ENCODE data around the gene SUN5.

SUN5 gene

GRCh38 chr20:33034901-33035492 is 30.8 kb upstream of the SUN5 start:
- no peak overlapping the region for H3K4me2 ChIP-seq (ENCODE audit: low read length)
- no peak overlapping the region for H3K27ac ChIP-seq (ENCODE audit: low read depth, low read length)
- H3K27me3 ChIP-seq (ENCODE audit: control insufficient read depth, low read length), result 0 out of 2 replicates have a peak, but pooled peaks cover 2% of the 10 kb centered on the region
- H3K9me3 ChIP-seq (ENCODE audit: control insufficient read depth, insufficient read depth, low read length), result no peaks in the 10 kb centered on the region
- H3K4me1 ChIP-seq (ENCODE audit: control insufficient read depth, low read length), result no peaks in the 10 kb centered on the region
- H3K9me2 ChIP-seq (replicated peaks; ENCODE audit: control insufficient read depth, low read length), result no peaks in the 10 kb centered on the region
- no peaks in the 10 kb centered on the region for H3K79me2 ChIP-seq (ENCODE audit: control insufficient read depth, low read length)
- TF ChIP-seq EZH2phosphoT487 (IDR thresholded peaks at IDR 0.05; ENCODE audit: borderline replicate concordance, low read length) (no peak), CTCF (IDR thresholded peaks at IDR 0.05; ENCODE audit: low read depth, low read length, poor library complexity, severe bottlenecking) (no peak)
- no peaks in the 10 kb centered on the region for H3K36me3 ChIP-seq (ENCODE audit: control insufficient read depth, low read length)
- no peak overlapping the region for H3K4me3 ChIP-seq (ENCODE audit: low read length)
- no peaks in the 10 kb centered on the region for H3F3A ChIP-seq (ENCODE audit: control insufficient read depth, insufficient read depth)
- H4K20me1 ChIP-seq (ENCODE audit: control insufficient read depth, insufficient read depth, low read depth, low read length), result no peaks in the 10 kb centered on the region

- Histone ChIP-seq H4K20me1 (ENCODE audit: control insufficient read depth, insufficient read depth, low read depth, low read length) (no peaks in the 10 kb centered on the region), H3K9me2 (replicated peaks; ENCODE audit: control insufficient read depth, low read length) (no peaks in the 10 kb centered on the region), H3K4me3 (ENCODE audit: low read length) (no peak overlapping the region), H3K4me1 (ENCODE audit: control insufficient read depth, low read length) (no peaks in the 10 kb centered on the region), H3K9me3 (ENCODE audit: control insufficient read depth, insufficient read depth, low read length) (no peaks in the 10 kb centered on the region), H3K79me2 (ENCODE audit: control insufficient read depth, low read length) (no peaks in the 10 kb centered on the region), H3K36me3 (ENCODE audit: control insufficient read depth, low read length) (no peaks in the 10 kb centered on the region), H3K4me2 (ENCODE audit: low read length) (no peak overlapping the region), H3K27ac (ENCODE audit: low read depth, low read length) (no peak overlapping the region), H3K27me3 (ENCODE audit: control insufficient read depth, low read length) (no peaks in the 10 kb centered on the region), H3F3A (ENCODE audit: control insufficient read depth, insufficient read depth) (no peaks in the 10 kb centered on the region)
- no peak for TF ChIP-seq EZH2phosphoT487 (IDR thresholded peaks at IDR 0.05; ENCODE audit: borderline replicate concordance, low read length)
- TF ChIP-seq CTCF (IDR thresholded peaks at IDR 0.05; ENCODE audit: low read depth, low read length, poor library complexity, severe bottlenecking), result no peak
Observed at GRCh38 chr20:33034115-33034514, 29.9 kb upstream of the SUN5 start.

- Histone ChIP-seq H4K20me1 (ENCODE audit: control insufficient read depth, insufficient read depth, low read depth, low read length) (no peaks in the 10 kb centered on the region), H3K27me3 (ENCODE audit: control insufficient read depth, low read length) (no peaks in the 10 kb centered on the region), H3F3A (ENCODE audit: control insufficient read depth, insufficient read depth) (no peaks in the 10 kb centered on the region), H3K9me3 (ENCODE audit: control insufficient read depth, insufficient read depth, low read length) (no peaks in the 10 kb centered on the region), H3K9me2 (replicated peaks; ENCODE audit: control insufficient read depth, low read length) (no peaks in the 10 kb centered on the region), H3K4me3 (ENCODE audit: low read length) (no peak overlapping the region), H3K4me2 (ENCODE audit: low read length) (no peak overlapping the region), H3K27ac (ENCODE audit: low read depth, low read length) (no peak overlapping the region), H3K79me2 (ENCODE audit: control insufficient read depth, low read length) (no peaks in the 10 kb centered on the region), H3K4me1 (ENCODE audit: control insufficient read depth, low read length) (no peaks in the 10 kb centered on the region), H3K36me3 (ENCODE audit: control insufficient read depth, low read length) (no peaks in the 10 kb centered on the region)
- no peak for TF ChIP-seq EZH2phosphoT487 (IDR thresholded peaks at IDR 0.05; ENCODE audit: borderline replicate concordance, low read length)
- TF ChIP-seq CTCF (IDR thresholded peaks at IDR 0.05; ENCODE audit: low read depth, low read length, poor library complexity, severe bottlenecking), result no peak
Observed at GRCh38 chr20:33033381-33033780, 29.1 kb upstream of the SUN5 start.

Measured in DOHH2 (cell line).